ENCODE measurements around the gene NANOS1. TPM values are rescaled to one million over a fixed set of nuclear protein-coding genes. Genes with fewer than 3 reads are reported as not detected.

Gene NANOS1
- total and polyA plus RNA-seq, 9 of the 15 experiments (the other 6 are each of a cell fraction or from before 2014, with no cell fraction given), result 0.14 to 1.6 (median 0.83) TPM; not detected in 1

DNA sequence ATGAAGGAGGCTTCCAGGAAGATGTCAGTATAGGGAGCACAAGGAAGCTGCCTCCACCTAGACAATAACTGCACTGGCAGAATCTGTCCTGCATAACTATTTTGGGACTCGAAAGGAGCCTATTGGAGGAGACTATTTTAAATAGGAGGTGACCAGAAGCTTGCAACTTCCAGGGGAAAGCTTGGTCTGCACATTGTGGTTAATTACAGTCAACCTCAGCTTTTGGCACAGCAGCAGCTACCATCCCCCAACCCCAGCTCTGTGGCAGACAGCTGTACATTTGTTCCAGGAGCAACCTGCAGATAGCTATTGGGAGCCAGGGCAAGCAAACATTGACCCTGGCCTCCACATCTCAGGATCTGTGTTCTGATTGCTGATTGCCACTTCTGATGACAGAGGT, 46.3 kb upstream of the NANOS1 start:
- H3K9me1 ChIP-seq (ENCODE audit: control insufficient read depth, insufficient read depth, low read length), result no peaks in the 10 kb centered on the region
- BruUV-seq (replicated peaks), result no TSS peak
- H3K9me3 ChIP-seq (replicated peaks; ENCODE audit: control insufficient read depth, insufficient read depth, low read depth, low read length), result no peaks in the 10 kb centered on the region
- FAIRE-seq (no peak), DNase-seq (ENCODE audit: extremely low read depth in 1 of 4, low spot score in 3 of 4) (no peak), ATAC-seq (no peak)
- no peak overlapping the region for H2AFZ ChIP-seq (ENCODE audit: low read depth, low read length)
- H3K27ac ChIP-seq (ENCODE audit: extremely low read depth, low read depth, low read length), result no peak overlapping the region
- no peaks in the 10 kb centered on the region for H3K36me3 ChIP-seq (ENCODE audit: control insufficient read depth, insufficient read depth, low read length)
- H3K79me2 ChIP-seq (ENCODE audit: control insufficient read depth, insufficient read depth, low read length), result no peaks in the 10 kb centered on the region
- peaks cover 0 to 37% of the 10 kb centered on the region in 2 experiments; a peak in 2 of 5 replicates for H3K27me3 ChIP-seq (ENCODE audit: control insufficient read depth in 2 of 2, insufficient read depth in 2 of 2, low read length in 2 of 2)
- H3K4me3 ChIP-seq, result no peak overlapping the region
- ChIA-PET POLR2A (no interaction called here), CTCF (ENCODE audit: low intra/inter-chr PET ratio) (no interaction called here)
- no peak for TF ChIP-seq ELF4 (CRISPR knock-in tag; IDR thresholded peaks at IDR 0.05)
- TF ChIP-seq HSF4 (CRISPR knock-in tag; IDR thresholded peaks at IDR 0.05; ENCODE audit: borderline replicate concordance), result no peak
- TF ChIP-seq, protein P1, sequence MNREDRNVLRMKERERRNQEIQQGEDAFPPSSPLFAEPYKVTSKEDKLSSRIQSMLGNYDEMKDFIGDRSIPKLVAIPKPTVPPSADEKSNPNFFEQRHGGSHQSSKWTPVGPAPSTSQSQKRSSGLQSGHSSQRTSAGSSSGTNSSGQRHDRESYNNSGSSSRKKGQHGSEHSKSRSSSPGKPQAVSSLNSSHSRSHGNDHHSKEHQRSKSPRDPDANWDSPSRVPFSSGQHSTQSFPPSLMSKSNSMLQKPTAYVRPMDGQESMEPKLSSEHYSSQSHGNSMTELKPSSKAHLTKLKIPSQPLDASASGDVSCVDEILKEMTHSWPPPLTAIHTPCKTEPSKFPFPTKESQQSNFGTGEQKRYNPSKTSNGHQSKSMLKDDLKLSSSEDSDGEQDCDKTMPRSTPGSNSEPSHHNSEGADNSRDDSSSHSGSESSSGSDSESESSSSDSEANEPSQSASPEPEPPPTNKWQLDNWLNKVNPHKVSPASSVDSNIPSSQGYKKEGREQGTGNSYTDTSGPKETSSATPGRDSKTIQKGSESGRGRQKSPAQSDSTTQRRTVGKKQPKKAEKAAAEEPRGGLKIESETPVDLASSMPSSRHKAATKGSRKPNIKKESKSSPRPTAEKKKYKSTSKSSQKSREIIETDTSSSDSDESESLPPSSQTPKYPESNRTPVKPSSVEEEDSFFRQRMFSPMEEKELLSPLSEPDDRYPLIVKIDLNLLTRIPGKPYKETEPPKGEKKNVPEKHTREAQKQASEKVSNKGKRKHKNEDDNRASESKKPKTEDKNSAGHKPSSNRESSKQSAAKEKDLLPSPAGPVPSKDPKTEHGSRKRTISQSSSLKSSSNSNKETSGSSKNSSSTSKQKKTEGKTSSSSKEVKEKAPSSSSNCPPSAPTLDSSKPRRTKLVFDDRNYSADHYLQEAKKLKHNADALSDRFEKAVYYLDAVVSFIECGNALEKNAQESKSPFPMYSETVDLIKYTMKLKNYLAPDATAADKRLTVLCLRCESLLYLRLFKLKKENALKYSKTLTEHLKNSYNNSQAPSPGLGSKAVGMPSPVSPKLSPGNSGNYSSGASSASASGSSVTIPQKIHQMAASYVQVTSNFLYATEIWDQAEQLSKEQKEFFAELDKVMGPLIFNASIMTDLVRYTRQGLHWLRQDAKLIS (CRISPR knock-in tag; IDR thresholded peaks at IDR 0.05), result no peak
- TF ChIP-seq, protein P2, sequence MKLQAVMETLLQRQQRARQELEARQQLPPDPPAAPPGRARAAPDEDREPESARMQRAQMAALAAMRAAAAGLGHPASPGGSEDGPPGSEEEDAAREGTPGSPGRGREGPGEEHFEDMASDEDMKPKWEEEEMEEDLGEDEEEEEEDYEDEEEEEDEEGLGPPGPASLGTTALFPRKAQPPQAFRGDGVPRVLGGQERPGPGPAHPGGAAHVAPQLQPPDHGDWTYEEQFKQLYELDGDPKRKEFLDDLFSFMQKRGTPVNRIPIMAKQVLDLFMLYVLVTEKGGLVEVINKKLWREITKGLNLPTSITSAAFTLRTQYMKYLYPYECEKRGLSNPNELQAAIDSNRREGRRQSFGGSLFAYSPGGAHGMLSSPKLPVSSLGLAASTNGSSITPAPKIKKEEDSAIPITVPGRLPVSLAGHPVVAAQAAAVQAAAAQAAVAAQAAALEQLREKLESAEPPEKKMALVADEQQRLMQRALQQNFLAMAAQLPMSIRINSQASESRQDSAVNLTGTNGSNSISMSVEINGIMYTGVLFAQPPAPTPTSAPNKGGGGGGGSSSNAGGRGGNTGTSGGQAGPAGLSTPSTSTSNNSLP (IDR thresholded peaks at IDR 0.05; ENCODE audit: borderline replicate concordance, low read depth, low read length), result no peak
- H3K9ac ChIP-seq (ENCODE audit: insufficient read depth in 1 of 2, low read depth in 2 of 2, low read length in 2 of 2), result no peak overlapping the region
- WGBS (ENCODE audit: insufficient coverage, low coverage, missing lambda C conversion rate), result 0% methylated on average over 1 of the region's 1 CpG
- no peaks in the 10 kb centered on the region for H3K4me1 ChIP-seq (replicated peaks in 1 of 2; ENCODE audit: control insufficient read depth in 2 of 2, insufficient read depth in 2 of 2, low read length in 2 of 2)
- no peaks in the 10 kb centered on the region for H4K20me1 ChIP-seq (replicated peaks; ENCODE audit: control insufficient read depth, insufficient read depth, low read length)
- in situ Hi-C loops (cut with MboI) (no loop called here), intact Hi-C loops (cut with micrococcal nuclease) (no loop called here)
- no peak overlapping the region for H3K4me2 ChIP-seq (ENCODE audit: insufficient read depth, low read length)
